IPS-NIHi7 (cell line): Measurements from ENCODE around the gene BARHL1.
A peak's percentile ranks its signal among the peaks of the same experiment; 100 is the strongest.
"Not testable (repeated sequence)": the region's sequence is repeated elsewhere in the genome, so short reads cannot be mapped to it uniquely, and the experiment has no call there.

ENCODE experiments used
- DNase-seq: peaks from one replicate; pipeline ENCODE4 v3.0.0; 2012; ENCODE audit warnings: mixed read lengths; ENCODE audit errors: extremely low spot score

Gene BARHL1

DNA sequence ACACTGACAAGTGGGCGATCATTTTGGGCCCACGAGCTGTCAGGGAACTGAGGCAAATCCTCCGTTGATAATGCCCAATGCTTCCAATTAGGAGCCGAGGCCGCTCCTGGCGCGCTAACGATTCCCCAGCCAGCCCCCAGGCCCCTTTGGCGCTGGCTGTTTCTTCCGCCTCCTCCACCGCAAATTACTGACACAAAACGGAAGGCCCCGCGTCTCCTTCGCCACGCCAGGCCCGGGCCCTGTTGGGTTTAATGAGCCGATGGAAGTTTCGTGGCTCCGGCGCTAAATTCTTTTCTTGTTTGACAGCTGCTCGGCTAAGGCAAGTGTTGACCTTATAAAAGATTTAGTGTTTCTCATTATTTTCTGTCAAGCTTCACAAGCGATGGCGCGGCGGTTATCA lies 25.7 kb upstream of the BARHL1 start:
- DNase-seq, result no peak

DNA sequence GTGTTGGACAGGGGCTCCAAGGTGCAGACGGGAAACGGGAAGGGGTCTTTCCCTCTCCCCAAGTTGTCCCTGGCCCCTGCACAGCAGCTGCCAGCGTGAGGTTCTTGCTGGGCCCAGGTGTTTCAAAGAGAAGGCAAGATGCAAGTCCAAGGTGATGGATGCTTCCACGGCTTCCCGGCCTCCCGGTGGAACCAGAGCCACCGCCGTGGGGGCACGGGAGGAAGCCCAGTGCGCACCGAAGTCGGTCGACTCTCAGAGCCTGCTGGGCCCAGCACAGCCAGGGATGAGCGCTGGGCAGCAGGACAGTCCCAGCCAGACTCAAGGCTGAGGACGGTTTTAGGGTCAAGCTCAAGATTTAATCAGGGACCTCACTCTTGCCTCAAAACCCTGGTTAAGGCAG lies 25.2 kb upstream of the BARHL1 start:
- no peak for DNase-seq

DNA sequence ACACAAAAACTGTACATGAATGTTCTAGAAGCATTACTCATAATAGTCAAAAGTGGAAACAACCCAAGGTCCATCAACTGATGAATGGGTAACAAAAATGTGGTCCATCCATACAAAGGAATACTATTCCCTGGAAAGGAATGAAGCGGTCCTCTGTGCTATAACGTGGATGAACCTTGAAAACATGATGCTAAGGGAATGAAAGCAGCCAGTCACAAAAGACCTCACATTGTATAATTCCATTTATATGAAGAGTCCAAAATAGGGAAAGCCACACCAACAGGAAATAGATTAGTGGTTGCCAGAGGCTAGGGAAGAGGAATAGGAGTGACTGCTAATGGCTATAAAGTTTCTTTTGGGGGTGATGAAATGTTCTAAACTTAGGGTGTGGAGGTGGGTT lies 22.7 kb upstream of the BARHL1 start:
- DNase-seq, result no peak

DNA sequence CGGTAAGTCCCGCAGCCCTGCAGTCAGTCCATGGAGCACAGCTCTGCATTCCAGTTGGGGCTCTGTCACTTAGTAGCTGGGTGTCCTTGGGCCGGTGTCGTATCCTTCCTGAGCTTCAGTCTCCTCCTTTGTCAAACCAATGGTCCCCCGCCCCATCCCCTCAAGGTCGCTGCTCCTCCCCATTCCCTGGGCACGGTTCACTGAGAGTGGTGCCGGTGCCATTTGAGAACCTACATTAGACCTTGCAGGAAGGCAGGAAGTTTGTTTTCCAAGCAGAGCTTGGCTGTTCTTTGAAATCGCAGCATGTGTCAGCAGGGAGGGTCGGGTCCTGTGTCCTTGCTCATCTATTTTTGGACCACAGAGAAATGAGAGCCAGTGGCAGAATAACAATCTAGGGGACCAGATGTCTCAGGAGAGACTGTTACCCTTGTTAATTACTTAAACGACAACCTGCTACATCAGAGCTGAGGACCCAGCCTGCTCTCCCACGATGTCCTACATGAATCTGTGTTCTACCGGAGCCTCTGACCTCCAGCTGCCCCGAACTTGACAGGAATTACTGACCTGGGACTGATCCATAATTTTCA lies 21.7 kb upstream of the BARHL1 start:
- no peak for DNase-seq

DNA sequence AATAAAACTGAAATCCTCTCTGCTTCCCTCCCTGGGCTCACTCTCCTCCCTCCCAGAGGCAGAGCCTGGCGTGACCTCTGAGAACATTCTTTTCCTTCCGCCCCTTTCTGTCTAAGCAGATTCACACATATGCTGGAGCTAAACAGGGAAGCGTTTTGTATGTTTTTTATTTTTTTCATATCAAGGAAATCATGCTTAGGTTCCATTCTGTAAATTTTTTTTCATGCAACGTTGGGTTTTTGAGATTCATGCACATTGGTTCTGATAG lies 20.2 kb upstream of the BARHL1 start:
- DNase-seq, result no peak

DNA sequence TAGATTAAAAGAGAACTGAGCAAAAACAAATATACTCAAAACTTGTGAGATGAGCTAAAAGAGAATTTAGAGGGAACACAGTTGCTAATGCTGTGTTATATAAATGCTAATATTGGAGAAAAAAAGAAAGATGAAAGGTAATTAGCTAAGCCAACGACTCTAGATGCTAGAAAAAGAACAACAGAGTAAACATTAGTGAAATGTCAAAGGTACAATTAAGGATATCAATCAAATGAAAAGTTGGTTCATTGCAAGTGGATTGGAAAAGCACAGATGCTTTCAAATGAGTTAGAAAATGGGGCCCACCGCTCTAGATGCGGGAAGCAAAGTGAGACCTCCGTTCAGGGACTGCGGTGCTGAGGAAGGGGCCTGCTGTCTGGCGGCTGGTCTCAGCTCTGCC lies 17.9 kb upstream of the BARHL1 start:
- DNase-seq, result no peak

DNA sequence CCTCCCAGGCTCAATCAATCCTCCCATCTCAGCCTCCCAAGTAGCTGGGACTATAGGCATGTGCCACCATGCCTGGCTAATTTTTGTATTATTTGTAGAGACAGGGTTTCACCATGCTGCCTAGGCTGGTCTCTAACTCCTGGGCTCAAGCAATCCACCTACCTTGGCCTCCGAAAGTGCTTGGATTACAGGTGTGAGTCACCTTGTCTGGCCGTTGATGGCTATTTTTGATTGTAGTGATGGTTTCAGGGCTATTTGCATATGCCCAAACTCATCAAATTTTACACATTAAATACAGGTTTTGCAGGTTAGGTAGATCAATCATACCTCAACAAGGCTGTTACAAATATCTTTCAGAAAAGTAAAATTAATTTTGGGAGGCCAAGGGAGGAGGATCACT lies 13.6 kb upstream of the BARHL1 start:
- not testable (repeated sequence) for DNase-seq

DNA sequence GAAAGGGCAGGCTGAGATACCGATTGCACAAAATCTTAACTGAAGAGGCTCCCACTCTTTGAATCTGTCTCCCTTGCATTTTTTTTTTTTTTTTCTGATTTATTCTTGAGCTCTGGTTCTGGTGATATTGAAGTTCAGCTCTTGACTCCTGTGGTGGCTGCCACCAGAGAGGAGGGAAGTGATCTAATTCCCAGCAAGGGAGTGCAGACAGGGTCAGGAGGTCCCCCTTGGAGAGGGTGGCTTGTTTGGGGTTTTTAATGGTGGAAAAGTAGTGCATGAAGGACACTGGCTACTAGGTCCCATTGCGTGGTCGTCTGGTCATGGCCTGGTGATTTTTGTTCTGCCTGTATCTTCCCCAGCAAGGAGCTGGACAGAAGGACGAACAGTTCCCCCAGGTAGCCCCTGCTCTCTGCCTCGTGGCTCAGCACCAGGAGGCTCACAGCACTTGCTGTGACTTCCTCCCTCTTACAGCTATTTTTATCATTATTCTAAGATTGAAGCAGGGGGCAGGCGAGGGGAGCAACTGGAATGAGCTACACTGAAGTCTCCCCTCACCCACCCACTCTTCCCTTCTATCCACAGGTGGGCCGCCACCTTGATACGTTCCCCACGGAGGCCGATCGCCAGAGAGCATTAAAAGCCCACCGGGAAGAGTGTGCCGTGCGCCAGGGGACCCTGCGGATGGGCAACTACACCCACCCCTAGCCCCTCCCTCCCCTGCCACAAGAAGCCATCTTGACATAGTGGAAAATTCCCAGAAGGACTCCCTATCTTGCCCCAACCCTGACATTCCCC lies 10.4 kb upstream of the BARHL1 start:
- no peak for DNase-seq

DNA sequence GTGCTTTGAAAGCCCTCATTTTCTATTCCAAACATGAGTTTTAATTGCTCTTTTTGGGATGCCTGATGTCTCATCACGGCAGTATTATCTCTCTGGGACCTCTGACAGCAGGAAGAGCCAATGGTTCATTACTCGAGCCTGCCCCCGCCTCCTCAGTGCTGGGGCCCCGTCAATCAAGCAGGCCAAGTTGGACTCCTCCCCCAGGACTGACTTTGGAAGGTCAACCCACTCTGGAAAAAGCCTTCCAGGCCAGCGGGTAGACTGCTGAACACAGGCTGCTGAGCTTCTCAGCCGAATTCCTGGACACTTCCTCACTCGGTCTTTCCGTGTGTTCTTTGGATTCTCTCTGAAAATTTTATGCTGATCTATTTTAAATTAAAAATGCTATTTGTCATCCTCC lies 9.5 kb upstream of the BARHL1 start:
- DNase-seq, result peak; percentile 68

DNA sequence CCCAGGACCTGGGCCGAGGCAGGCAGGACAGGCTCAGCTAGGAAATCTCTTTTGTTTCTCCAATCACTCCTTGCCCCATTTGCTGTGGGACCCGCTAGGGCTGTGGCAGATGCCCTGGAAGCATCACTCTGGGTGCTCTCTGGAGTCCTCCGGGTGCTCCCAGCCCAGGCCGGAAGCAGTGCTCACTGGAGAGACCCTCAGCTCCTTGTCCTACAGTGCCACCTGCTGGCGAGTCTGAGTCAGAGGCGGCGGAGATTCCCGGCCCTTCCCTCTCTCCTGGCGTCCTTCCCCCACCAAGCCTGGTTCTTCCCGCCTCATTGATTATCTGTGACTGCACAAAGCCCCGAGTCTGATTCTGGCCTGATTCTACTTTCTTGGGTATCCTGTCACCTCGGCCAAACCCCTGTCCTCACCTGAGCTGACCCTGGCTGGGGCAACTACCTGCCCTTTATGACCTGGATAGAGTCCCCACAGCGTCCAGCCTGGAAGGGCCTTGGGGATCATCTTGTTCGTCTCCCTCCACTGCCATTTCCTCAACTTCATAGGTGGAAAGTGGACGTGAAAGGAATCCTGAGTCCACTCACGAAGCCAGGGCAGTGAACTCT lies 7.3 kb upstream of the BARHL1 start:
- peak; percentile 92 for DNase-seq

DNA sequence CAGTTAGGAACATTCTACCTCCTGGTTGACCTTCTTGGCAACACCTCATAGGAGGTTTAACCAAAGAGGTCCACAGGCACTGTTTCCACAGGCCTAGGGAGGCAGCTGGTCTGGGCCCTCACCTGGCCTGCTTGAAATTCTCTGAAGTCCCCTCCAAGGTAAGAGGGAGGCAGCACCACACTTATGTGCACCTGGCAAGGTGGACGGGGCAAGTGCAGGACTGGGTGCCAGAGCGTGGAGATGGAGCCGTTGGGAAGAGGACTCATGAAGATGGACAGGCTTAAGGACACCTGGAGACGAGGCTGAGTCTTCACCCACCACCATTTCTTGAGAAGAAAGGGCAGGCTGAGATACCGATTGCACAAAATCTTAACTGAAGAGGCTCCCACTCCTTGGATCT lies 6.6 kb upstream of the BARHL1 start:
- no peak for DNase-seq

DNA sequence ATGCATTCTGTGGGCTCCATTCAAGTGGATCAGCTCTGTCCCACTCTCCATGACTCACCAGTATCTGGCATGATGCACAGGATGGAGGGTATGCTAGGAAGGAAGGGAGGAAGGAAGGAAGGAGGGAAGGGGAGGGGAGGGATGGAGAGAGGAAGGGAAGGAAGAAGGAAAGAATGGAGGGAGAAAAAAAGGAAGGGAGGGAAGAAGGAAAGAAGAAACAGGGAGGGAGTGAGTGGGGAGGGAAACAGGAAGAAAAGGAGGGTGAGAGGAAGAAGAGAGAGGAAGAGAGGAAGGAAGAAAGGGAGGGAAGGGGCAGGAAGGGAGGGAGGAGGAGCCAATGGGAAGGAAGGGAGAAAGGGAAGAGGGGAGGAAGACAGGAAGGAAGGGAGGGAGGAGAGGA lies 5.3 kb upstream of the BARHL1 start:
- DNase-seq, result no peak

DNA sequence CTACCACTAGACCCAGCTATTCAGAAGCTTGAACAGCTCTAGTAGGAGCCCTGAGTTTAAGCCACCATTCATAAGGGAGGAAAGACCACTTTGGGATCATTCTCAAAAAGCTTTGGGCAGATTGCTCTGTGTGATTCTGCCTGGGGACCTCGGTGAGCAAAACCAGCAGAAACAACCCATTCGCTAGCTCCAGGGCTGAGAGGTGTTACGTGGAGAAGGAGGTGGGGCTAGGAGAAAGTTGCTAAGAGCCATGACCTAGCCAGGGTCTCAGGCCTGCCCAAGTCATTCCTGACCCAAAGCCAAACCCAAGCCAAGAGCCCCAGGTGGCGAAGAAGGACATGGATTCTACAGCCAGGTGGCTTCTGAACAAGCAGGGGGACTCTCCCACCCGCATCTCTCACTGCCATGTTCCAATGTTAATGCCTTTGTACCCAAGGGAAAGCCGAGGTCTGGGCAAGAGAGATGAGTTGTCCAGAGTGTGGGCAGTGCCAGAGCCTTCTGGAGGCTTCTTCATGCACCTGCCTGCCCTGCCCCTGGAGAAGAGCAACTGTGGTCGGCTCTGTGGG lies 4.0 kb upstream of the BARHL1 start:
- no peak for DNase-seq

DNA sequence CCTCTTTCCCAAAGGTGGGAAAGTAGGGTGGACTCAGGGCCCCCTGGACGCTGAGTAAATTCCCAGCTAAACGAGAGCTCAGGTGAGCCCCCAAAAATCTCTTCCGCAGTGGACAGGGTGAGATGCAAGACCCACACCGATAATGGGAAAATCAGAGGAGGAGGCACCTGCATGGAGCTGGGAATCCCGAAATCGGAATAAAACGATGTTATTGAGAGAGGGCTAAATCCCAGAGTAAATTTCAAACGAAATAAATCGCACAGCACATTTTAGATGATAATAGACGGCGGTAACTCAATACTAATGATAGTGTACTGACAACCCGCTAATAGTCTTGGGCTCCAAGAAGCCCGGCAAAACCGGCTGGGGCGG lies 3.0 kb upstream of the BARHL1 start:
- no peak for DNase-seq

DNA sequence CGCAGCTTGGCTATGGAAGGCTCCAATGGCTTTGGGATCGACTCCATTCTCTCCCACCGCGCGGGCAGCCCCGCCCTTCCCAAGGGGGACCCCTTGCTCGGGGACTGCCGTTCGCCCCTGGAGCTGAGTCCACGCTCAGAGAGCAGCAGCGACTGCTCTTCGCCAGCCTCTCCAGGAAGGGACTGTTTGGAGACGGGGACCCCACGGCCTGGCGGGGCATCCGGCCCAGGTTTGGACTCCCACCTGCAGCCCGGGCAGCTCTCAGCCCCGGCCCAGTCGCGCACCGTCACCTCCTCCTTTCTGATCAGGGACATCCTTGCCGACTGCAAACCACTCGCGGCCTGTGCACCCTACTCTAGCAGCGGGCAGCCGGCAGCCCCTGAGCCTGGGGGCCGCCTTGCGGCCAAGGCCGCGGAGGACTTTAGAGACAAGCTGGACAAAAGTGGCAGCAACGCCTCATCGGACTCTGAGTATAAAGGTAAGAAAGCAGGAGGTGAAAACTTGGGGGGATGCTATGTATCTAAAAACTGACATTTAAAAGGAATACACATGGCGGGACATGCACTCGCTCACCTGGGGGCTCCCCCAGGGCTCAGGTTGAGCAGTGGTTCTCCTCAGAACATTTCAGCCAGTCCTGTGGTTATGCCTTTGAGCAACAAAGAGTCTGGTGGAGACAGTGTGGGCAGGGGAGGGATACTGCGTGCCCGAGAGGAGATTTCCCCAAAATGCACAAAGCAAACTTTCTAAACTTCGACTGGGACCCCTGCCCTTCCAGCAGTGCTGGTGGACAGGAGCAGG lies 579 bp downstream of the BARHL1 start:
- DNase-seq, result no peak

DNA sequence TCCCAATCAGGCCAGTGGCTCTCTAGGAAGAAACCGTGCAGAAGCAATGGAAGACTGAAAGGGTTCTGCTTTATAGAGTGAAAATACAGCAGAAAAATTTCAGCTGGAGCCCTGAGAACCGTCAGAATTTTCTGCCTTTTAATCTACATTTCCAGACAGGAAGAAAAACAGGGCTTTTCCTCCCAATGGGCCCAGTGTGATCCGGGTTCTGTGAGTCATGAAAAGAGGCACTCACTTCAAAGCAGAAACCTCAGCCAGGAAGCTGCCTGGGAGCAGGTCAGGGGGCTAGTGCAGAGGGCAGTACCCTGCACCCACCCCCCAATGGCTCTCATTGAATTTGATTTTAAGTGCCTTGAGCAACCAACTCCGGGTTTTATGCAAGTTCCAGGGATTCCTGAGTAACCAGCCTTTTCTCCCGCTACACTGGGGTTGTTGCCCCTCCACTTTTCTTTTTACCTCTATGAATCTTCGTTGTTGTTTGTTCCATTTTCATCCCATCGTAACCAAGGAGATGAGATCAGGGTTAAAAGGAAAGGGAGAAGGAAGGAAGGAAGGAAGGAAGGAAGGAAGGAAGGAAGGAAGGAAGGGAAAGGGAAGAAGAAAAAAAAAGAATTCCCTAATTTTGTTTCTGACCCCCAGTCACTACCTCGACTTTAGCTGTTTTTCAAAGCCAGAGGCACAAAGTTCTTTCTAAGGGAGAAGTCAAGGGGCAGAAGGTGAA lies 1.3 kb downstream of the BARHL1 start:
- peak; percentile 29 for DNase-seq

DNA sequence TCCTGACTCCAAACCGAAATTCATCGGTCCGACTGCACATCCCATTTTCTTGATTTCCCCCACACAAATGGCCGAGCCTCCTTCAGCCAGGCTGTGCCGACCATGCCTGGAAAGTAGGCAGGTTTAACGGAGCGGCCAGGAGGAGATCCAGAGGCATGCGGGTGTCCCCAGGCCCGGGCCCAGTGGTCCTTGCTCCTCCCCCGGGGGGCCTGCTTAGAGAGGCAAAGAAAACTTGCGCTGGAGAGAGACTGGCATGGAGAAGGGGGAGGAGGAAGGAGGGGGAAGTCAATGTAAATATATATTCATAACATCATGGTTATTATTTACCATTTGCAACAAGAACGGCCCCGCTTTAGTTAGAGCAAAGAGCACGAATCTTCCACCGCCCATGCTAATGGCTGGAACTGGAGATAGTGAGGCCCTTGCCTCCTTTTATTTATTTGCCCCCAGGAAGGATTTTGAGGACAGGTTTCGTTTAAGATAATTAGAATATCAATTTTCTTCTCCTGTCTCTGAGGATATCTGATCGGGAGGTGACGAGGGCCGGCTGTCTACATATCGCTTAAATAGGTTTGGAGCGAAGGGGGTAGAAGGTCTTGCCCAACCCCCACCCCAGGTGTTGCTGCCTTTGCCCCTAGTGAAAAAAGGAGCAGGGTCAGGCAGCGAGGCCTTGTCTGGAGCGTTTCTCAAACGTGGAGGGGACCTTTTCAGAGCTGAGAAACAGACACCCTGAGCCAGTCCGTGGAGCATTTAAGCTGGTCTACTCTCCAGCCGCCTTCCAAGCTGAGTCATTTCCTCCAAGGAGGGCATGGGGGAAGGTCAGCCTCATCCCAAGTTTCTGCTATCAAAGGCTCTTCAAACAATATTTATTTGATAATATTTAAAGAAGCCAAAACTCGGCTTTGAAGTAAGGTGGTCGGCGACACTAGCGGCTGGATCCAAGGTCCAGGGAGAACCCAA lies 2.5 kb downstream of the BARHL1 start:
- peak; percentile 46 for DNase-seq

DNA sequence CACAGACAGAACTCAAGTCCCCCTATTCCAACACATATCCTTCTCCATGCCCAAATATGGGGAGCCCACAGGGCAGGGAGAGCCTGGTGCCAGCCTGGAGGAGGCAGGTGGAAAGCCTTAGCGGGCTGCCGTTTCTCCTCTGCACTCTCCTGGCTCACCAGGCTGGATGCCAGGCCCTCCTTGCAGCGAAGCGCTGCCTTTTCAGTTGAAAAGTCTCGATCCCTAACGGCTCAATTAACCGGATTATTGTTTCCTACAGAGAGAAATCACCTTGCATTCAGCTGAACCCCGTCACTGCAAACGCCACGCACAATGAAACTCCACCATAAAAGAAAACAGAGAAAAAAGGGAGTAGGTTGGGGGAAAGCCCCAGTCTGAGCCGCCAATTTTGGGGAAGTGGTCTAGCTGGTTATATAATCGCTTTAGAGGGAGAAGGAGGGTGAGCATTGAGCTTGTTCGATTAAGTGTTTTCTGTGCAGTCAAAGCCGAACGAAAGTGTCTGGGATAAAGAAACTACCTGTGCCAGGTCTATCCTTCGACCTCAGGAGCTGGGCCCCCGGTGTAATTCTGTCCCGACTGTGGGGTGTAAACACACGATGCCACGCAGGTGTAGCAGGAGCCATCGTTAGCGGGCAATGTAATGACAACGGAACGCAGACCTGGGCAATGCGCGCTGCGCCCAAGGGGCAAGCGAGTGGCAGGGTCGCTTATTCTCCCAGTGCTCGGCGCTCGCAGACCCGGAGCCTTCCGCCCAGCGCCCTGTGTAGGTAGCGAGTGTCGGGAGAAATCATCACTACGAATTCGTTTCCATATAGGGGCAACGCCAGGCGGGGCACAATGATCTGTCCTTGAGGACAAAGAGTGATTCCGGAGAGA lies 3.8 kb downstream of the BARHL1 start:
- DNase-seq, result no peak

DNA sequence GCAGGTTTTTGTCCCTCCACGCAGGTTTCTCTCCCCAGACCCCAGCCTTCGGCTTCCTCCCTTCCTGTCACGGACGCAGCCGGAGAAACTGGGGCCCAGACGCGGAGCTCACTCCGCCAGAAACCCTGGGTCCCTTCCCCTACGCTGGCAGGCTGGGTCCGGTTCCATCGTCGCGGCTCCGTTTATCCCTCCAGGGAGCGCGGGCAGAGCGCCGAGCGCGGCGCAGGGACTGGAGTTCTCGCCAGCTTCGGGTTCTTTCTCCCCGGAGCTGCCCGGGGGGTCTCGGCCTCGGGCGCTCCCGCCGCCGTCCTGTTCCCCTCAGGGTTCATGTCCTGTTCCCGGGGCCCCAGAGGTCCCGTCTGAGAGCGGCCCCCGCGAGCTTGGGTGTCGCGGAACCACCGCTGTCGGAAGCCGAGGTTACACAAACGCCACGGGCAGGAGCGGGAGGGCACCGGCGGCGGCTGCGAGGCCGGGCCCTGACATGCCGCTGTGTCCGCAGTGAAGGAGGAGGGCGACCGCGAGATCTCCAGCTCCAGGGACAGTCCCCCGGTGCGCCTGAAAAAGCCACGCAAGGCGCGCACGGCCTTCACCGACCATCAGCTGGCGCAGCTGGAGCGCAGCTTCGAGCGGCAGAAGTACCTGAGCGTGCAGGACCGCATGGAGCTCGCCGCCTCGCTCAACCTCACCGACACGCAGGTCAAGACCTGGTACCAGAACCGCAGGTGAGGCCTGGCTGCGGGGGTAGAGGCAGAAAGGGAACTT lies 4.6 kb downstream of the BARHL1 start:
- DNase-seq, result no peak
